Vagina (tissue), 2 donors: Measurements from ENCODE around the gene PNMT.

ENCODE experiments used
- POLR2A ChIP-seq, 2 donors: fragments of 450-650 bp; IDR thresholded peaks; one replicate each; pipeline ENCODE4 v1.6.1; 2017; ENCODE audit warnings: antibody characterized with exemption in 2 of 2, mild to moderate bottlenecking in 2 of 2, moderate library complexity in 2 of 2
- POLR2AphosphoS5 ChIP-seq, 2 donors: sonication (generic); formaldehyde crosslinking; IDR thresholded peaks; one replicate each; pipeline ENCODE4 v1.9.0; 2017; ENCODE audit warnings: antibody characterized with exemption in 2 of 2, mild to moderate bottlenecking in 2 of 2, low read depth in 1 of 2; ENCODE audit not compliant: insufficient read depth in 1 of 2
- TF ChIP-seq, protein P1 (sequence below), 3 experiments: fragments of 450-650 bp in 2 of 3; fragments of 200-600 bp in 1 of 3; sonication (generic) in 1 of 3; IDR thresholded peaks; one replicate each; pipeline ENCODE4 v1.5.1; 2017 to 2019; ENCODE audit warnings: antibody characterized with exemption in 3 of 3, mild to moderate bottlenecking in 2 of 3, moderate library complexity in 2 of 3

DNA sequence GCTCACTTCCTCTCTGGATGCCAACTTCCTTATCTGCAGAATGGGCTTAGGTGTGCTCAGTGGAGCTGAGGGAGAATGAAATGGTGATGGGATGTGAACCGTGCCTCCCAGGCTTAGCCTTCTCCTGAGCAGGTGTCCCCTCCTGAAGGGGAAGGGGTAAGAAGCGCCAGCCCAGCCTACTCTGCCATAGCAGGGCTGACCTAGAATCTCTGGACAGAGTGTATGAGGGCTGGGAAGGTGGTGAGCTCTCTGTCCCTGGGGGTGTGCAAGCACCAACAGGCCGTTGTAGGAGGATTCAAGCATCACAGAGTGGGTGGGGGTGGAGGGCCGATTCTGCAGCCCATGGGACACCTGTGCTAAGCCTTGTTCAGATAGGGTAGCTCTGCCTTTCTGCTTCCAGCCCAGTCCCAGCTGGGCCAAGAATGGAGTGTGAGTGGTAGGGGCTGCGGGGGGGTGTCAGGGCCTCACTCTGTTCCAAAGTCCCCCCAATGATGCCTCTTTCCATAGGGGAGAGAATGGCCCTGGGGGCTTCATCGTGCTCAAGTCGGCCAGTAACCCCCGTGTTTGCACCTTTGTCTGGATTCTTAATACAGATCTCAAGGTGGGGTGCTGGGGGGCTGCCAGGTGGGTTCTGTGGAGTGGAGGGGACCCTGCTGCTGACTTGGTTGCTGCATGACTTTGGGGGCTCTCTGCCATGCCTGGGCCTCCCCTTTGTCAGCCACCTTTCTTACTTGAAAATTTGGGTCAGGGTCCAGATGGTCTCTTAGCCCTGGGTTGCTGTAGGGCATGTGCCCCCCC lies 6.3 kb upstream of the PNMT start:
- TF ChIP-seq, protein P1, sequence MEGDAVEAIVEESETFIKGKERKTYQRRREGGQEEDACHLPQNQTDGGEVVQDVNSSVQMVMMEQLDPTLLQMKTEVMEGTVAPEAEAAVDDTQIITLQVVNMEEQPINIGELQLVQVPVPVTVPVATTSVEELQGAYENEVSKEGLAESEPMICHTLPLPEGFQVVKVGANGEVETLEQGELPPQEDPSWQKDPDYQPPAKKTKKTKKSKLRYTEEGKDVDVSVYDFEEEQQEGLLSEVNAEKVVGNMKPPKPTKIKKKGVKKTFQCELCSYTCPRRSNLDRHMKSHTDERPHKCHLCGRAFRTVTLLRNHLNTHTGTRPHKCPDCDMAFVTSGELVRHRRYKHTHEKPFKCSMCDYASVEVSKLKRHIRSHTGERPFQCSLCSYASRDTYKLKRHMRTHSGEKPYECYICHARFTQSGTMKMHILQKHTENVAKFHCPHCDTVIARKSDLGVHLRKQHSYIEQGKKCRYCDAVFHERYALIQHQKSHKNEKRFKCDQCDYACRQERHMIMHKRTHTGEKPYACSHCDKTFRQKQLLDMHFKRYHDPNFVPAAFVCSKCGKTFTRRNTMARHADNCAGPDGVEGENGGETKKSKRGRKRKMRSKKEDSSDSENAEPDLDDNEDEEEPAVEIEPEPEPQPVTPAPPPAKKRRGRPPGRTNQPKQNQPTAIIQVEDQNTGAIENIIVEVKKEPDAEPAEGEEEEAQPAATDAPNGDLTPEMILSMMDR (IDR thresholded peaks at IDR 0.05) = no peak
- TF ChIP-seq POLR2A (IDR thresholded peaks at IDR 0.05) (no peak), POLR2AphosphoS5 (IDR thresholded peaks at IDR 0.05; ENCODE audit: insufficient read depth in 1 of 2, low read depth in 1 of 2) (no peak)
